Measurements from ENCODE around the gene CSNK2A2.
A peak's percentile ranks its signal among the peaks of the same experiment; 100 is the strongest.

Gene CSNK2A2

DNA sequence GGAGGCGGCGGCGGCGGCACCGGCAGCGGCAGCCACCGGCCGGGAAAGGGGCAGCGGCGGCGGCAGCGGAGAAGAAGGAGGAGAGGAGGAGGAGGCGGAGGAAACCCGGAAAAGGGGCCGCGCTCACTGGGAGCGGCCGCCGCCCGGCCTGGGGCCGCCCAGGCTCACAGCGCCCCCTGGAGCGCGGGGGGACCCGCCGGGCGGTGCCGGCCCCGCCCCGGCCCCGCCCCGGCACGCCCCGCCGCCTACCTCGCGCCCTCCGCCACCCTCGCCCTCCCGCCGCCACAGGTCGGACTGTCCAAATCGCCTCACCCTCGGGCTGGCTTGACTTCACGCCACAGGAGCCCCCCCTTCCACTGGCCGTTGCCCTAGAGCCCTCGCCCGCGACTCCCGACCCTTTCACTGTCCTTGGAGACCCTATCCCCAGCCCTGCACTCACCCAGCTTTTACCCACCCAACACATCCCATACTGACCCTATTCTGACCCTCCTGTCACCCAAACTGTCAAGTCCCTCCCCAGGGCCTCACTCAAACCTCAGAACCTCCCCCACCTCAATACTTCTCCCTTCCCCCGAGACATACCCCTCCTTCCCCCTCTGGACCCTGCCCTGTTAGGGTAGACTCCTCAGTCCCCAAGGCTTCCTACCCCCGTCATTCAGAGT, at the start of gene CSNK2A2:
CSNK2A2 (minus strand) TSS at position 85 of the 662 bp plus-strand sequence. CDS start 370 bp downstream, outside the sequence.
- DNase-seq (ENCODE audit: low read depth in 2 of 2): peak; percentile 27 to 46

DNA sequence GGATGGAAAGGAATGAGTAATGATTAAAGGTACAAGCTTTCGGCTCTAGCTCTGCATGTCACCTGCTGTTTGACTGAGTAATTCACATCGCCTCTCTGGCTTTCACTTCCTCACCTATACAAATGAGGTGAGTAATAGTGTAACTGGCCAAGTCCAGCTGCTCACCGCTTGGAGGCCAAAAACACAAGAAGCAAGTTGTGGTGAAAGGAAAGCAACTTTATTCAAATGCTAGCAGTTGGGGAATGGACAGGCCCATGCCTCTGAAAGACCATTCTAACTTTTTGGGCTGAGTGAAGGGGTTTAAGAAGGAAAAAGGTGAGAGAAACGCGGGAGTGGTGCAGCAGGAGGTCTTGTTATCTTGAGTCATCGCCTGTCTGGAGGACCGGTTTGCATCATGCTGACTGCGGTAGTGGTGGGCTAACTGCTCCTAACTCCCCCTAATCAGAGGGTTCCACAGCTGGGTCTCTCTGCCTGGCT, 45.7 kb upstream of the CSNK2A2 start:
- no peak for DNase-seq (ENCODE audit: low read depth in 2 of 2)

DNA sequence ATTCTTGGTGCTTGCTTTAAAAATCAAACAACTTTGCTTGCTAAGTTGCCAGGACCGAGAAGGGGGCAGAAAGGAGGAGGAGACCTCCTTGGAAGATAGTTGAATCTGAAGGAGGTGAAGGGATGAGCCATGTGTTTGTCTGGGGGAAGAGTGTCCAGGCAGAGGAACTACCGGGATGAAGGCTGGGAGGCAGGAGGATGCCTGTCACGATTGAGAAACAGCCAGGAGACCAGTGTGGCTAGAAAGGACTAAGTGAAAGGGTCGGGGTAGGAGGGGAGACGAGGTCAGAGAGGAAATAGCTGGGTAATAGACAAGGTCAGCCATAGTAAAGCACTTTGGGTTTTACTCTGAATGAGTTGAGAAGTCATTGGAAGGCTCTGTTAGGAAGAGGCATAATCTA, 38.9 kb upstream of the CSNK2A2 start:
- DNase-seq (ENCODE audit: low read depth in 2 of 2): no peak

DNA sequence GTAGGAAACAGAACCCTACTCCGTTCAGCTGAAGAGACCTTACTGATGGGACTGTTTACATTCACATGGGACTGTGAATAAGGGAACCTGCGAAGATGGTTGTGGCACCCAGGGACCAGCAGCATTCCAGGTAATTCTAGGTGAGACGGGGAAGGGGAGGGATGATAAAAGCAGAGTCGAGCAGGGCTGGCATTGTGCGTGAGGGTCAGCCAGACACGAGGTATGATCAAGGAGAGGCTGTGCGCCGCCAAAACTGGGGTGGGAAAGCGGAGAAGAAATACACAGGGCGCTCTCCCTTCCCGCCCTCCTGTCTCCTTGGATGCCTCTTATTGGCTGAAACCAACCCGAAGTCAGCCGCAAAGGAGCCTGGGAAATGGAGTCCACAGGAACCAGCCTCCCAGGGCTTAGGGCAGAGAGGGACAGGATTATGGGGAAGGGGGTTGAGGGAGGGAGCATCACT, 38.4 kb upstream of the CSNK2A2 start:
- peak; percentile 16 to 28 for DNase-seq (ENCODE audit: low read depth in 2 of 2)

DNA sequence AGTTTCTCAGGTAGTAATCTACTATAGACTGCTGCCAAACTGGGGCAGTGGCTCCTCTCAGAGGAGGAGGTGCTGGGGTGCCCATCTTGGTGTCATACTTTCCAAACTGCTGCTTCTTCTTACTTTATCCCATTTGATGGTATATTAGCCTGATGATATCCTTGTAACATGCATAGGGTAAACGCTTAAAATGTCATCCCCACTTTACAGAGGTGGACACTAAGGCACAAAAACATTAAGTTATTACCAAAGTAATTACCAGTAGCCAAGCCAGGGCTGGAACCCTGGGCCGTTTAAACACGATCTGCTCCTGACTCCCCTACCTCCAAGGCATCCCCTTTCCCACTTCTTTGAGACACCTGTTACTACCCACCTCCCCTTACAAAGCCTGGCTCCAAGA, 37.8 kb upstream of the CSNK2A2 start:
- DNase-seq (ENCODE audit: low read depth in 2 of 2): no peak

DNA sequence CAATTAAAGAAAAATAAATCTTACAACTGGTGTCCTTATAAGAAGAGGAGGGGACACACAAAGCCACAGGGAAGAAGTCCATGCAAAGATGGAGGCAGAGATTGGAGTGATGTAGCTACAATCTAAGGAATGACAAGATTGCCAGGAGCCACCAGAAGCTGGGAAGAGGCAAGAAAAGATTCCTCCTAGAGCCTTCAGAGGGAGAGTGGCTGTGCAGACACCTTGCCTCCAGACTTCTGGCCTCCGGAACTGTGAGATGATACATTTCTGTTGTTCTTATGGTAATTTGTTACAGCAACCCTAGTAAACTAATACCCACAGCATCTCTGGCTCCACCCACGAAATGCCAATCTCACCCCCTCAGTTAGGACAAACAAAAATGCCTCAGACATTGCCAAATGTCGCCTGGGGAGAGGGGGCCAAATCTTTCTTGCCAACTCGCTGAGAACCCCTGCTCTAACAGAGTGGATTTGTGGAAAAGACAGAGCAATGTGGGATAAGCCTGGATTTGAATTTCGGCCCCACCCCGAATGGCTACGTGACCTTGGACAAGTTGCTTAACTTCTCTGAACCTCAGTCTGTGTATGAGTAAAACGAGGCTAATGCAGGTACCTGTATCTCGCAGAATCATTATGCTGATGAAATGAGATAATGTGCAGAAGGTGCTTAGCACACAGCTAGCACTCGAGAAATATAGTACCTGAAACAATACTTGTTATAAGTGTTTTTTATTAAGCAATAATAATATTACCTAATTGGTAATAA, 37.1 kb upstream of the CSNK2A2 start:
- no peak for DNase-seq (ENCODE audit: low read depth in 2 of 2)

DNA sequence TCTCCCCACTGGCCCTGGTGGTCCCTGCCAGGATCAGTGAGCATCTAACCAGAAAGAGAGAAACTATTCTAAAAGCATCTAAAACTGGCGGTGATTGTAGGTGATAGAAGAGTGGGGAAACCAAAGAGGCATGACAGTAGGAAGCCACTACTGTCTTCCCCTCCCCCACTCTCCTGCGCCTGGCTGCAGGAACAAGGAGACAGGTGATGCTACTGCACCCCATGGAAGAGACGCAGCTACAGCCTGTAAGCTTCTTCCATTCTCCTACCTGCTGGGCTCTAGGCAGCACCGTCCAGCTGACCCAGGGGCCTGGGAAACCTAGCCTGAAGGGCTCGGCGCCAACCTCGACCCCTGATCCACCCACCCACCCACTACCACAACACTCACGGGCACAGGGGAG, 32.4 kb upstream of the CSNK2A2 start:
- no peak for DNase-seq (ENCODE audit: low read depth in 2 of 2)

DNA sequence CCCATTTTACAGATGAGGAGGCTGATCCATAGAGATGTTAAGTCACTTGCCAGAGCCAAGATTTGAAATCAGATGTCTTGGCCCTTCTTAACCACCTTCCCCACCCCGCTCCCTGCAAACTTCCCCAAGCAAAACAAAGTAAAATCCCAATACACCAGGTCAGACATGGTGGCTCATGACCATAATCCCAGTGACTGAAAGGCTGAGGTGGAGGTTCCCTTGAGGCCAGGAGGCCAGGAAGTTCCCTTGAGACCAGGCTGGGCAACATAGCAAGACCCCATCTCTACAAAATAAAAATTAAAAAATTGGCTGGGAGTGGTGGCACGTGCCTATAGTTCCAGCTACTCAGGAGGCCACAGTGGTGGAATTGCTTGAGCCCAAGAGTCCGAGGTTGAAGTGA, 28.9 kb upstream of the CSNK2A2 start:
- no peak for DNase-seq (ENCODE audit: low read depth in 2 of 2)

DNA sequence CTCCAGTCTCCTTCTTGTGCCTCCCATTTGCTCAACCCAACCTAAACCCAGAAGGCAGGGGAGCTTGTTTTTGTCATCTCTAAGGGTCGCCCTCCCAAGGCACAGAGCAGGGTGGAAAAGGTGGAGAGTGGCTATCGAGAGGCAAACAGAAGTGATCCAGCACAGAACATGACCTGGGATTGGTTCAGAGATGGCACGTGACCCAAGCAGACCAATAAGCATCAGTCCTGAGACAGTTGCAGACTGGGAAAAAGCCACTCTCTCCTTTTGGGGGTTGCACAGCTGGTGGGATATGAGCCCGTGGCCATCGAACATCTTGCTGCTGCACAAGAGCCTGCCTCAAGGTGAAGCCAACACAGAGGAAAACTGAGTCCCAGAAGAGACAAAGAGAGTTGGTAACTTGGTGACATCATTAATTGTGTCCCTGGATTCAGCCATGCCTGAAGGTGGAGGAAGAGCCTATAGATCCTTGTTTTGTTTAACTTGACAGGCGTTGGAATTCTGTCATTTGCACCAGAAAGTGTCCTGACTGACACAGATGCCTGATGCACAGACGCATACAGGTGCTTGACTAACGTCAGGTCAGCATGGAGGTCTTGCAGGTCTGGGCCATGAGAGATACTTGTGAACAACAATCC, 28.2 kb upstream of the CSNK2A2 start:
- DNase-seq (ENCODE audit: low read depth in 2 of 2): no peak

DNA sequence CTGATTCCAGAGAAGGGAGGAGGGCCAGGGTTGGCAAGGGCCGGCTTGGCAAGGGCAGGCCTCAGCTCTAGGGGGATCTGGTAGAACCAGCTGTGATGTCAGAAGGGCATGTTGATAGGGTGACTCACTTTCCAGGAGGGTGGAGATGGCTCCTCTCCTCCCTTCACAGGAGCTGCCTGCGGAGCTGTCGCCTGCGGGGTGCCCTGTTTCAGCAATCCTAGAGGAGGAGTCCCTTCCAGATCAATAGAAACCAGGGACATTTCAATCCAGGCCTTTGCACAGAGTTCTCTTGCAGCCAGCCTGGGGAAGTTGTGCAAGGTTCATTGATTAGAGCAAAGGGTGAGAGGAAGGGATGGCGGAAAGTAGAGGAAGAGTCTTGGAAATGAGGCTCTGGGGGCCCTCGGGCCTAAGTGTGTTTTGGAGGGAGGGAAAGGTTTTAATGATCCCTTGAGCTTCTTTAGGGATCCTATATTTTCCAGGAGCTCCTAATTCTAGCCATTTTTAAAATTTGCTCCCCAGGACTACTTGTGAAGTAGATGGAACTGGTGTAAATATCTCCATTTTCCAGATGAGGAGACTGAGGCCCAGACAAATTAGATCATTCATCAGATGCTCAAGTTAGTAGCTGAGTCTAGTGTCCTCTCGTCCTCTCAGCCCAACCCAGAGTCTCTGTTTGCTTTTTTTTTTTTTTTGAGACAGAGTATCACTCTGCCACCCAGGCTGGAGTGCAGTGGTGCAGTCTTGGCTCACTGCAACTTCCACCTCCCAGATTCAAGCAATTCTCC, 24.8 kb upstream of the CSNK2A2 start:
- no peak for DNase-seq (ENCODE audit: low read depth in 2 of 2)

DNA sequence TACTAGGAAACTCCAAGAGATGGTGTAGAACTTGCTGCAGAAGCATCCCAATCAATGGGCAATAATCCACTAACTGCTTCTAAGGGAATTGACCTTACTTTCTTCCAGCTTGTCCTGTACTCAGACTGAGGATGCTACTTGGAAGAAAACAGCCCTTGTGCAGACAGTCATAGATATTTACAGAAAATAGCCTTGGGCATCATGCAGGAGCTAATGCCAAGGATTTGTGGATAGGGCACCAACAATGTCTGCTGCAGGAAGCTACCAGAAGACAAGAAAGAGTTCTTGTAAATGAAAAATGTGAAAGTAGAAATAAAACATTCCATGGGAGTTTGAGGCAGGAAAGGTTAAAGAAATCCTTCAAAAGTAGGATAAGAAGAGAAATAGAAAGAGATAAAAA, 21.5 kb upstream of the CSNK2A2 start:
- DNase-seq (ENCODE audit: low read depth in 2 of 2): no peak

DNA sequence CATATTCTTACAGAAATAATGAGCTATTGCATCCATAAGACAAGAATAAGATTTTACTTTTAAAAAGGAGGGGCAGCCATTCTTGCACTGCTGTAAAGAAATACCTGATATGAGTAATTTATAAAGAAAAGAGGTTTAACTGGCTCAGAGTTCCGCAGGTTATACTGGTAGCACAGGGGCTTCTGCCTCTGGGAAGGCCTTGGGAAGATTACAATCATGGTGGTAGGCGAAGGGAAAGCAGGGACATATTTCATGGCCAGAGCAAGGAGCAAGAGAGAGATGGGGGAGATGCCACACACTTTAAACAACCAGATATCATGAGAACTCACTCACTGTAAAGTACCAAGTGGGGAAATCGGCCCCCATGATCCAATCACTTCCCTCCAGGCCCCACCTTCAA, 20.9 kb upstream of the CSNK2A2 start:
- DNase-seq (ENCODE audit: low read depth in 2 of 2): no peak

DNA sequence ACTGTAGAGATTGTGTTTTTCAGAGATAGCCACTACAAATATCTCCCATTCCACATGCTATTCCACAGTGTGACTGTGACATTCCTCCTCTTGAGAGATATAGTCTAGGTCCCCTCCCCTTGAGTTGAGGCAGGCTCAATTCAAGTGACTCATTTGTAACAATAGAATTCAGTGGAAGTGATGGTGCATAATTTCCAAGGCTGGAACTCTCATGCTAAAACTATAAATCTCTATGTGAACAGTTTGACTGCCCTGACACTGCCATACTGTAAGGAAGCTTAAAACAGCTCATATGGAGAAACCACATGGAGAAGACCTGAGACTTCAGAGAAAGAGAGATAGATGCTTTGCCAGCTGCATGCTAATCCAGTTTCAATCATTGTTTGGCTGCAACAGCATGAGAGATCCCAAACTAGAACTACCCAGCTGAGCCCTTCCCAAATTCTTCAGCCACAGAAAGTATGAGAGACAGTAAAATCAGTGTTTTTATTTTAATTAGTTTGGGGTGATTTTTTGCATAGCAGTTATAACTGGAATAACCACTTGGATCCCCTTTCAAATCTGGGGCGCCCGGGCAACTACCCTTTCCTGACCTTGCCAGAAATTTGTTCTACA, 19.5 kb upstream of the CSNK2A2 start:
- no peak for DNase-seq (ENCODE audit: low read depth in 2 of 2)

DNA sequence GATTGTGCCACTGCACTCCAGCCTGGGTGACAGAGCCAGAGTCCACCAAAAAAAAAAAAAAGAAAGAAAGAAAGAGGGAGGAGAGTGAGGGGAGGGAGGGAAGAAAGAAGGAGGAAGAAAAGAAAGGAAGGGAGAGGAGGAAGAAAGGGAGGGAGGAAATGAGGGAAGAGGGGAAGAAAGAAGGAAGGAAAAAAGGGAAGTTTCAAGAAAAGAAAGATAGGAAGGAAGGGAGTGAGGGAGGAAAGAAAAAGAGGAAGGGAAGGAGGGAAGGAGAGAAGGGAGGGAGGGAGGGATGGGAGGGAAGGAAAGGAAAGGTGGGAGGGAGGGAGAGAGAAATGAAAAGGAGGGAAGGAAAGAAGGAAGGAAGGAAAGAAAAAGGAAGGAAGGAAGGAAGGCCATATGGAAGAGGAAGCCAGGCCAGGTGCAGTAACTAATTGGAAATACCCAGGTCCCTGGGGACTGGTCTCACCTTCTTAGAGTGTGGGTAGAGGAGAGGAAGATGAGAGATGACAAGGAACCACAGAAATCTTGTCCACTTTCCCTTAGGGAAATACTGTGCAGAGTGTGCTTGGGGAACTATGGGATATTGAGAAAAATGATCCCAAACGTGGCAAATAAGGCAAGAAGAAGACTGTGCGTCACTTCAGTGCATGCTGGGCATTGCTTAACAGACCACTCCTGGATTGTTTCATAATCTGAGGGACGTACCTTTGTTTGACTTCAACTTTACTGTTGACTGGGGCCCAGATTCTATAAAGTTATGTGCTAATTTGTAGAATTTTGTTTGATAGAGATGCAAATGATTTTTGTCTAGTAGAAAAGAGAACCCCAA, 15.1 kb upstream of the CSNK2A2 start:
- DNase-seq (ENCODE audit: low read depth in 2 of 2): no peak

DNA sequence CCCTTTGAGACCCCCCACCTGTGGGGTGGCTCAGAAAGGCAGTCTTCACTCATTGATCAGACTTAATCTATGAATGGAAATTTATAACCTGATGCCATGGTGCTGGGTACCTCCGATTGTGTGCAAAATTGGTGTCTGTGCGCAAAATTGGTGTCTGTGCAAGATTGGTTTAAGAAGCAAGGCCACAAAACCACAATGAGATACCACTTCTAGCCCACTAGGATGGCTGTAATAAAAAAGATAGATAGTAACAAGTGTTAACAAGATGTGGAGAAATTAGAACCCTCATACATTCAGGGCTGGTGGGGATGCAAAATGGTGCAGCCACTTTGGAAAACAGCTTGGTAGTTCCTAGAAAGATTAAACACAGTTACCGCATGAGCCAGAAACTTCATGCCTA, 13.9 kb upstream of the CSNK2A2 start:
- DNase-seq (ENCODE audit: low read depth in 2 of 2): no peak

DNA sequence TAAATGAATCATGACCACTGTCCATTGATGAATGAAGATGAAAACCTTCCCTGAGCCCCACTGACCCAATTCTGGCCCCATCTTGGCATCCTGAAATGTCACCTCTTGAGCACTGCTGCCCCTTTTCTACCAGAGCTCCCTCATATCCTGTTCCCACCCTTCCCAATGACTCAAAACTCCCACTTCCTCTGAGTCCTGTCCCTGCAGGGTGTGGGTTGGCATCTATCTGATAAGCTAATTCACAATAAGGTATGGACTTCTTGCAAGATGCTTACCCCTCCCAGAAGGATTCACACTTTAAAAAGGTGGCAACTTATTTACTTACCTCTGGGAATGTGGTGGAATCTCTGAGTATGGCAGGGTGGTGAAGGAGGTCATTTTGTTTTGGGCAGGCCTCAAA, 13.3 kb upstream of the CSNK2A2 start:
- DNase-seq (ENCODE audit: low read depth in 2 of 2): no peak

DNA sequence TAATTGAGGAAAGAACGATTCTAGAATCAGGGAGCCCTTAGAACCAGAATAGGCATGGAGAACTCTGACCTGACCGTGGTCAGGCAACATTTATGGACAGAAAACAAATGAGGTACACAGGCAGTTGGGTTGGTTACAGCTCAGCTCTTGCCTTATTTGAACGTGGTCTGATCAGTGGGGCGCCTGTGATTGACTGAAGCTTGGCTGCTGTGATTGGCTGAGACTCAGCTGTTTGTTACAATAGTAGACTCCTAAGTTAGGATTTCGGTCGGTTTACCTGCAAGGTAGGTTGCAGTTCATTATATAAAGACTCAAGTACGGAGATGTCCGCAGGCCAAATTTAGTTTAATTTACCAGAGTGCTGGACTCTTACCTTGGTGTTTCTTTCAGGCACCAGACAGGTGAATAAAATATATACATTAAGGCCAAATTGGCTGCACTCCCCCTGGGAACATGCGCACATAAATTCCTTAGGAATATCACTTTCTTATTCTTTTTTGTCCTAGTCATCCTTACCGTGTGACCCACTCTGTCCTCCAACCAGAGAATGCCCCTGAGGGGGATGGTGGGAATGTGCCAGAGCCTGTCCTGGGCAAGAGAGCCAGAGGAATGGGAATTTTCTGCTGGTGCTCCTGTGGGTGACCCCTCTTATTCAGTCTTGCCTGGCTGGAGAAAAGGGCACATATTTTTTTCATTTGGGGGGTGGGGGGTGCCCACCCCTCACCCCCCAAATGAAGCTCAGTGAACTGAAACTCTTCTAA, 7.5 kb upstream of the CSNK2A2 start:
- DNase-seq (ENCODE audit: low read depth in 2 of 2): no peak

DNA sequence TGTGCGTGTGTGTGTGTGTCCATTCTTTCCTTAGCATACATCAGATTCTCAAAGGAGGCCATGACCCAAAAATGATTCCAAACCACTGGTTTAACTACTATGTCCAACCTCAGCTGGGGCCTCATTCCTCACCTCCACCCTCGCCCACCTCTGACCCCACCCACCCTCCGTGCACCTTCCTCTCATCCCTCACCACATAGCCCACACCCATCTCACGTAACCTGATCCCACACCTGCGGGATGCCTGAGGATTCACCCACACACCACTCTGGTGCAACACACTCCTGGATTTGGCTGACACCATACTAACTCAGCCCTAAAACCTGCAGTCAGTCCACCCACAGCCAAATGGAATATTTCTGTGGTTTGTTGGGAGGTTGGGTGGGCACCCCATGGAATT, 3.3 kb upstream of the CSNK2A2 start:
- DNase-seq (ENCODE audit: low read depth in 2 of 2): no peak

DNA sequence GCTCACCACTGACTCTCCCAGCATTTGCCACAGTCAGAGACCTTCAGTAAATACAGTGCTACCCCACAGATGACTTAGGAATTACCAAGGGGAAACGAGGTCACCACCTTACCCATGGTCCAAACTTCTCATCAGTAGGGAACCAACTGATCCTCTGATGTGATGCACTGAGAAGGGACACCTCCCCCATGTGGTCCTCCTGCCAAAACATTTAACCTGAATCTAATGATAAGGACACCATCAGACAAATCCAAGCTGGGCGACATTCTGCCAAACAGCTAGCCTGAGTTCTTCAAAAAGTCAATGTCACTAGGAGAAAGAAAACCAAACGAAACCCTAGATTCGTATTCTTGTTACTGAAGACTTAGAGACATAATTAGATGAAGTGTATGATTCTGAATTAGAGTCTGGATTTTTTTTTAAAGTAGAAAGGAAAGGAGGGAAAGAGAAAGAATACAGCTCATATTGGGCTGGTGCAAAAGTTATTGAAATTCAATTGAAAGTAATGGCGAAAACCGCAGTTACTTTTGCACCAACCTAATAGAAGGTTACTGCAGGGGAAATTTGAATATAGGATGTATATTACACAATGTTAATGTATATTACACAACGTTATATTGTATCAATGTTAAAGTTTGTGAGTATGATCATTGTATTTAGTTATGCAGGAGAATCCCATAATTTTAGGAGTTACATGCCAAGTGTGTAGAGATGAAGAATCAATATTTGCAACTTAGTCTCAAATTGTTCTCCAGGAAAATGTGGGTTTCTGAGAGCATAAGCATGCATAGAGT, 2.3 kb upstream of the CSNK2A2 start:
- no peak for DNase-seq (ENCODE audit: low read depth in 2 of 2)
